HCT116 (cell line): ENCODE data around the gene DPP10. TPM values are rescaled to one million over a fixed set of nuclear protein-coding genes. Genes with fewer than 3 reads are reported as not detected.

Experiments used
- ATAC-seq: fragments of 200-7000 bp; cut with Tn5 transposase; 2 replicates; pipeline ENCODE4 v1.9.1; 2020; ENCODE audit warnings: mild to moderate bottlenecking, moderate library complexity
- BruUV-seq: library from RNA; stranded (reverse); fragments of 400-500 nt; replicated peaks from 2 replicates; lab custom pipeline; 2021; lab: Mats Ljungman, UMichigan
- CTCF ChIA-PET: fragments of 300-600 bp; sonication (Branson Sonifier 250); formaldehyde crosslinking; loops from one replicate; lab custom pipeline; 2021; ENCODE audit warnings: antibody characterized with exemption; lab: Charles Lee
- POLR2A ChIA-PET: fragments of 300-600, 350-600 bp; sonication (Branson Sonifier 250); formaldehyde crosslinking; loops from one replicate; lab custom pipeline; 2021; ENCODE audit warnings: antibody characterized with exemption; lab: Charles Lee
- RAD21 ChIA-PET, 2 experiments: fragments of 300-600 bp; sonication (Branson Sonifier 250); formaldehyde crosslinking; loops; one replicate each; lab custom pipeline; 2023; ENCODE audit warnings: low total read pairs in 2 of 2; ENCODE audit not compliant: uncharacterized antibody in 2 of 2, unreplicated experiment in 2 of 2, low non-redundant PET in 1 of 2; lab: Charles Lee
- DNase-seq: peaks from one replicate; pipeline ENCODE4 v3.0.0-alpha.2; 2010; ENCODE audit warnings: low read depth, low spot score
- H2AFZ ChIP-seq: fragments of 200-600 bp; shearing (Covaris generic), sonication (generic); 2 replicates; pipeline ENCODE4 v1.6.1; 2017; ENCODE audit warnings: low read depth, mixed run types, mixed read lengths, antibody characterized with exemption, low read length; ENCODE audit not compliant: poor library complexity, severe bottlenecking
- H3K27ac ChIP-seq: 2 replicates; pipeline ENCODE4 v1.5.1; 2012; ENCODE audit warnings: low read depth, low read length
- H3K27me3 ChIP-seq: fragments of 200-600 bp; sonication (generic); 2 replicates; pipeline ENCODE4 v1.6.1; 2016; ENCODE audit warnings: mixed run types, low read length, mixed read lengths; ENCODE audit not compliant: insufficient read depth
- H3K36me3 ChIP-seq, 2 experiments: fragments of 200-500 bp in 1 of 2; fragments of 200-600 bp in 1 of 2; sonication (Bioruptor generic) in 1 of 2; sonication (generic) in 1 of 2; 2 replicates each; pipeline versions ENCODE4 v1.5.1 to v1.6.1; 2014 to 2016; ENCODE audit warnings: low read length in 2 of 2, inconsistent platforms in 1 of 2, mixed read lengths in 1 of 2, mixed run types in 1 of 2; ENCODE audit not compliant: insufficient read depth in 2 of 2, control insufficient read depth in 1 of 2
- H3K4me1 ChIP-seq, 2 experiments: fragments of 200-600 bp in 1 of 2; sonication (generic) in 1 of 2; 2 replicates each; pipeline versions ENCODE4 v1.5.1 to v1.6.1; 2012 to 2017; ENCODE audit warnings: low read length in 2 of 2, inconsistent platforms in 1 of 2, mild to moderate bottlenecking in 1 of 2, mixed read lengths in 1 of 2, mixed run types in 1 of 2, moderate library complexity in 1 of 2; ENCODE audit not compliant: insufficient read depth in 2 of 2, control insufficient read depth in 1 of 2
- H3K4me2 ChIP-seq: fragments of 200-600 bp; sonication (generic); 2 replicates; pipeline ENCODE4 v1.6.1; 2017; ENCODE audit warnings: mixed run types, low read length, mixed read lengths
- H3K4me3 ChIP-seq, 2 experiments: fragments of 200-600 bp in 1 of 2; sonication (generic) in 1 of 2; replicated peaks in 1 of 2; 2 replicates each; pipeline ENCODE4 v1.5.1; 2011 to 2016; ENCODE audit warnings: low read length in 2 of 2, control low read depth in 1 of 2, low read depth in 1 of 2, mild to moderate bottlenecking in 1 of 2, mixed read lengths in 1 of 2, mixed run types in 1 of 2
- H3K79me2 ChIP-seq: fragments of 200-600 bp; sonication (generic); 2 replicates; pipeline ENCODE4 v1.6.1; 2017; ENCODE audit warnings: mild to moderate bottlenecking, mixed run types, low read length, moderate library complexity, mixed read lengths; ENCODE audit not compliant: insufficient read depth
- H3K9ac ChIP-seq: fragments of 200-600 bp; sonication (generic); 2 replicates; pipeline ENCODE4 v1.6.1; 2016; ENCODE audit warnings: low read length, mixed read lengths
- H3K9me2 ChIP-seq: fragments of 200-600 bp; sonication (generic), shearing (Covaris generic); 2 replicates; pipeline ENCODE4 v1.6.1; 2017; ENCODE audit warnings: mixed run types, mild to moderate bottlenecking, moderate library complexity; ENCODE audit not compliant: insufficient read depth
- H3K9me3 ChIP-seq, 2 experiments: fragments of 200-500 bp in 1 of 2; fragments of 200-600 bp in 1 of 2; sonication (Bioruptor generic) in 1 of 2; sonication (generic) in 1 of 2; 2 replicates each; pipeline ENCODE4 v1.6.1; 2014 to 2017; ENCODE audit warnings: low read length in 2 of 2, mixed read lengths in 2 of 2, inconsistent platforms in 1 of 2, low read depth in 1 of 2, mild to moderate bottlenecking in 1 of 2, mixed run types in 1 of 2, moderate library complexity in 1 of 2; ENCODE audit not compliant: control insufficient read depth in 1 of 2, insufficient read depth in 1 of 2
- H4K20me1 ChIP-seq: fragments of 200-600 bp; sonication (generic), shearing (Covaris generic); 2 replicates; pipeline ENCODE4 v1.6.1; 2017; ENCODE audit warnings: mixed run types, mild to moderate bottlenecking, moderate library complexity; ENCODE audit not compliant: insufficient read depth
- CEBPB ChIP-seq: IDR thresholded peaks from 2 replicates; pipeline ENCODE4 v1.6.1; 2012; ENCODE audit warnings: low read depth
- EZH2 ChIP-seq: fragments of 200-600 bp; sonication (generic); IDR thresholded peaks from 2 replicates; pipeline ENCODE4 v1.6.1; 2017; ENCODE audit warnings: antibody characterized with exemption, mixed run types
- EZH2phosphoT487 ChIP-seq: fragments of 200-600 bp; IDR thresholded peaks from 2 replicates; pipeline ENCODE4 v1.6.1; 2018; ENCODE audit warnings: antibody characterized with exemption, borderline replicate concordance
- FOSL1 ChIP-seq: IDR thresholded peaks from 2 replicates; pipeline ENCODE4 v1.6.1; 2012; ENCODE audit warnings: low read depth
- POLR2AphosphoS5 ChIP-seq: IDR thresholded peaks from 2 replicates; pipeline ENCODE4 v1.6.1; 2011; ENCODE audit warnings: mild to moderate bottlenecking, low read depth, low read length, moderate library complexity
- ZFX ChIP-seq: fragments of 450-650 bp; IDR thresholded peaks from 2 replicates; pipeline ENCODE4 v1.6.1; 2017
- intact Hi-C: fragments of 100-400 bp; cut with micrococcal nuclease; formaldehyde crosslinking; loops from 2 replicates; pipeline ENCODE4 v1.10.0; 2022
- total RNA-seq: library from RNA; stranded (reverse); gene quantifications from one replicate; pipeline ENCODE4 v1.2.1, GENCODE V29; 2021; ENCODE audit not compliant: unreplicated experiment
- TF ChIP-seq, protein P1 (sequence below): IDR thresholded peaks from 2 replicates; pipeline ENCODE4 v1.6.1; 2012
- TF ChIP-seq, protein P2 (sequence below): IDR thresholded peaks from 2 replicates; pipeline ENCODE4 v1.6.1; 2011; ENCODE audit warnings: mild to moderate bottlenecking, low read length, moderate library complexity; ENCODE audit not compliant: insufficient replicate concordance; ENCODE audit errors: extremely low read depth
- TF ChIP-seq, protein P3 (sequence below): IDR thresholded peaks from 2 replicates; pipeline ENCODE4 v1.6.1; 2012
- TF ChIP-seq, protein P4 (sequence below), 3 experiments: fragments of 200-600 bp in 1 of 3; sonication (generic) in 1 of 3; IDR thresholded peaks in 2 of 3; conservative IDR thresholded peaks in 1 of 3; 2 replicates each; pipeline ENCODE4 v1.5.1; 2012 to 2017; ENCODE audit warnings: low read depth in 2 of 3, low read length in 2 of 3, antibody characterized with exemption in 1 of 3, borderline replicate concordance in 1 of 3, control low read depth in 1 of 3, mild to moderate bottlenecking in 1 of 3, mixed read lengths in 1 of 3, mixed run types in 1 of 3, moderate library complexity in 1 of 3; ENCODE audit not compliant: insufficient read depth in 1 of 3
- TF ChIP-seq, protein P5 (sequence below): IDR thresholded peaks from 2 replicates; pipeline ENCODE4 v1.6.1; 2012; ENCODE audit warnings: low read depth

Gene DPP10
- total RNA-seq, 1 experiment from 2014 or later, result not detected

DNA sequence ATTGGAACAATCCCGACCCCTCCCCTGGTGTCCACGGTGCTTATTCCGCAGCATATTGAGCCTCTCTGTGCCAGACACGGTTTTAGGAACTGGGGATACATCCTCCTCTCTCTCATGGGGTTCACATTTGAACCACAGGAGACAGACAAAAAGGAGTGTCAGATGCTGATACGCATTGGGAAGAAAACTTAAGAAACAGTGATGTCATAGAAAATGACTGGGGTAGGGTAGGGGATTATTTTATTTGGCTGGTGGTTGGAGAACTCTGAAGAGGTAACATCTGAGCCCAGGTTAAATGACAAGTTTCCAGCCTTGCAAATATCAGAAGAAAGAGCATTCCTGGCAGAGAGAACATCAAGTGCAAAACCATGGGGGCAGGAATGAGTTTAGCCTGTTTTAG, 344.5 kb downstream of the DPP10 start:
- no TSS peak for BruUV-seq

More for the DNA sequence above, 344.5 kb downstream of the DPP10 start:
- no peak overlapping the region for H3K27ac ChIP-seq
- H3K36me3 ChIP-seq, result no peaks in the 10 kb centered on the region
- no peak overlapping the region for H3K4me3 ChIP-seq
- no peak overlapping the region for H3K9ac ChIP-seq
- no peaks in the 10 kb centered on the region for H3K79me2 ChIP-seq
- no peak overlapping the region for H3K4me2 ChIP-seq
- TF ChIP-seq EZH2 (no peak), CEBPB (no peak), ZFX (no peak), EZH2phosphoT487 (no peak), FOSL1 (no peak), POLR2AphosphoS5 (no peak)
- TF ChIP-seq, protein P1, sequence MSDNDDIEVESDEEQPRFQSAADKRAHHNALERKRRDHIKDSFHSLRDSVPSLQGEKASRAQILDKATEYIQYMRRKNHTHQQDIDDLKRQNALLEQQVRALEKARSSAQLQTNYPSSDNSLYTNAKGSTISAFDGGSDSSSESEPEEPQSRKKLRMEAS, result no peak
- TF ChIP-seq, protein P2, sequence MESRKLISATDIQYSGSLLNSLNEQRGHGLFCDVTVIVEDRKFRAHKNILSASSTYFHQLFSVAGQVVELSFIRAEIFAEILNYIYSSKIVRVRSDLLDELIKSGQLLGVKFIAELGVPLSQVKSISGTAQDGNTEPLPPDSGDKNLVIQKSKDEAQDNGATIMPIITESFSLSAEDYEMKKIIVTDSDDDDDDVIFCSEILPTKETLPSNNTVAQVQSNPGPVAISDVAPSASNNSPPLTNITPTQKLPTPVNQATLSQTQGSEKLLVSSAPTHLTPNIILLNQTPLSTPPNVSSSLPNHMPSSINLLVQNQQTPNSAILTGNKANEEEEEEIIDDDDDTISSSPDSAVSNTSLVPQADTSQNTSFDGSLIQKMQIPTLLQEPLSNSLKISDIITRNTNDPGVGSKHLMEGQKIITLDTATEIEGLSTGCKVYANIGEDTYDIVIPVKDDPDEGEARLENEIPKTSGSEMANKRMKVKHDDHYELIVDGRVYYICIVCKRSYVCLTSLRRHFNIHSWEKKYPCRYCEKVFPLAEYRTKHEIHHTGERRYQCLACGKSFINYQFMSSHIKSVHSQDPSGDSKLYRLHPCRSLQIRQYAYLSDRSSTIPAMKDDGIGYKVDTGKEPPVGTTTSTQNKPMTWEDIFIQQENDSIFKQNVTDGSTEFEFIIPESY, result no peak
- TF ChIP-seq, protein P3, sequence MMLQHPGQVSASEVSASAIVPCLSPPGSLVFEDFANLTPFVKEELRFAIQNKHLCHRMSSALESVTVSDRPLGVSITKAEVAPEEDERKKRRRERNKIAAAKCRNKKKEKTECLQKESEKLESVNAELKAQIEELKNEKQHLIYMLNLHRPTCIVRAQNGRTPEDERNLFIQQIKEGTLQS, result no peak
- TF ChIP-seq, protein P4, sequence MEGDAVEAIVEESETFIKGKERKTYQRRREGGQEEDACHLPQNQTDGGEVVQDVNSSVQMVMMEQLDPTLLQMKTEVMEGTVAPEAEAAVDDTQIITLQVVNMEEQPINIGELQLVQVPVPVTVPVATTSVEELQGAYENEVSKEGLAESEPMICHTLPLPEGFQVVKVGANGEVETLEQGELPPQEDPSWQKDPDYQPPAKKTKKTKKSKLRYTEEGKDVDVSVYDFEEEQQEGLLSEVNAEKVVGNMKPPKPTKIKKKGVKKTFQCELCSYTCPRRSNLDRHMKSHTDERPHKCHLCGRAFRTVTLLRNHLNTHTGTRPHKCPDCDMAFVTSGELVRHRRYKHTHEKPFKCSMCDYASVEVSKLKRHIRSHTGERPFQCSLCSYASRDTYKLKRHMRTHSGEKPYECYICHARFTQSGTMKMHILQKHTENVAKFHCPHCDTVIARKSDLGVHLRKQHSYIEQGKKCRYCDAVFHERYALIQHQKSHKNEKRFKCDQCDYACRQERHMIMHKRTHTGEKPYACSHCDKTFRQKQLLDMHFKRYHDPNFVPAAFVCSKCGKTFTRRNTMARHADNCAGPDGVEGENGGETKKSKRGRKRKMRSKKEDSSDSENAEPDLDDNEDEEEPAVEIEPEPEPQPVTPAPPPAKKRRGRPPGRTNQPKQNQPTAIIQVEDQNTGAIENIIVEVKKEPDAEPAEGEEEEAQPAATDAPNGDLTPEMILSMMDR (IDR thresholded peaks at IDR 0.05 in 2 of 3, conservative IDR thresholded peaks at IDR 0.05 in 1 of 3; ENCODE audit: borderline replicate concordance in 1 of 3, insufficient read depth in 1 of 3, low read depth in 2 of 3, low read length in 2 of 3), result no peak
- TF ChIP-seq, protein P5, sequence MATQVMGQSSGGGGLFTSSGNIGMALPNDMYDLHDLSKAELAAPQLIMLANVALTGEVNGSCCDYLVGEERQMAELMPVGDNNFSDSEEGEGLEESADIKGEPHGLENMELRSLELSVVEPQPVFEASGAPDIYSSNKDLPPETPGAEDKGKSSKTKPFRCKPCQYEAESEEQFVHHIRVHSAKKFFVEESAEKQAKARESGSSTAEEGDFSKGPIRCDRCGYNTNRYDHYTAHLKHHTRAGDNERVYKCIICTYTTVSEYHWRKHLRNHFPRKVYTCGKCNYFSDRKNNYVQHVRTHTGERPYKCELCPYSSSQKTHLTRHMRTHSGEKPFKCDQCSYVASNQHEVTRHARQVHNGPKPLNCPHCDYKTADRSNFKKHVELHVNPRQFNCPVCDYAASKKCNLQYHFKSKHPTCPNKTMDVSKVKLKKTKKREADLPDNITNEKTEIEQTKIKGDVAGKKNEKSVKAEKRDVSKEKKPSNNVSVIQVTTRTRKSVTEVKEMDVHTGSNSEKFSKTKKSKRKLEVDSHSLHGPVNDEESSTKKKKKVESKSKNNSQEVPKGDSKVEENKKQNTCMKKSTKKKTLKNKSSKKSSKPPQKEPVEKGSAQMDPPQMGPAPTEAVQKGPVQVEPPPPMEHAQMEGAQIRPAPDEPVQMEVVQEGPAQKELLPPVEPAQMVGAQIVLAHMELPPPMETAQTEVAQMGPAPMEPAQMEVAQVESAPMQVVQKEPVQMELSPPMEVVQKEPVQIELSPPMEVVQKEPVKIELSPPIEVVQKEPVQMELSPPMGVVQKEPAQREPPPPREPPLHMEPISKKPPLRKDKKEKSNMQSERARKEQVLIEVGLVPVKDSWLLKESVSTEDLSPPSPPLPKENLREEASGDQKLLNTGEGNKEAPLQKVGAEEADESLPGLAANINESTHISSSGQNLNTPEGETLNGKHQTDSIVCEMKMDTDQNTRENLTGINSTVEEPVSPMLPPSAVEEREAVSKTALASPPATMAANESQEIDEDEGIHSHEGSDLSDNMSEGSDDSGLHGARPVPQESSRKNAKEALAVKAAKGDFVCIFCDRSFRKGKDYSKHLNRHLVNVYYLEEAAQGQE, result no peak
- H3K27me3 ChIP-seq, result no peaks in the 10 kb centered on the region
- peaks cover 16 to 18% of the 10 kb centered on the region in 2 experiments; a peak in 2 of 4 replicates for H3K9me3 ChIP-seq
- H2AFZ ChIP-seq, result no peak overlapping the region
- intact Hi-C loops, result no loop called here
- H4K20me1 ChIP-seq, result no peaks in the 10 kb centered on the region
- ChIA-PET CTCF (no interaction called here), RAD21 (no interaction called here), POLR2A (no interaction called here)
- no peaks in the 10 kb centered on the region for H3K4me1 ChIP-seq
- ATAC-seq, result no peak
- no peak for DNase-seq
- H3K9me2 ChIP-seq, result no peaks in the 10 kb centered on the region
